IPS-NIHi11 (cell line): Measurements from ENCODE around the gene PAK6.

Experiments
- DNase-seq: peaks from one replicate; pipeline ENCODE4 v3.0.0; 2012; ENCODE audit warnings: mixed read lengths, low spot score

Gene PAK6

DNA sequence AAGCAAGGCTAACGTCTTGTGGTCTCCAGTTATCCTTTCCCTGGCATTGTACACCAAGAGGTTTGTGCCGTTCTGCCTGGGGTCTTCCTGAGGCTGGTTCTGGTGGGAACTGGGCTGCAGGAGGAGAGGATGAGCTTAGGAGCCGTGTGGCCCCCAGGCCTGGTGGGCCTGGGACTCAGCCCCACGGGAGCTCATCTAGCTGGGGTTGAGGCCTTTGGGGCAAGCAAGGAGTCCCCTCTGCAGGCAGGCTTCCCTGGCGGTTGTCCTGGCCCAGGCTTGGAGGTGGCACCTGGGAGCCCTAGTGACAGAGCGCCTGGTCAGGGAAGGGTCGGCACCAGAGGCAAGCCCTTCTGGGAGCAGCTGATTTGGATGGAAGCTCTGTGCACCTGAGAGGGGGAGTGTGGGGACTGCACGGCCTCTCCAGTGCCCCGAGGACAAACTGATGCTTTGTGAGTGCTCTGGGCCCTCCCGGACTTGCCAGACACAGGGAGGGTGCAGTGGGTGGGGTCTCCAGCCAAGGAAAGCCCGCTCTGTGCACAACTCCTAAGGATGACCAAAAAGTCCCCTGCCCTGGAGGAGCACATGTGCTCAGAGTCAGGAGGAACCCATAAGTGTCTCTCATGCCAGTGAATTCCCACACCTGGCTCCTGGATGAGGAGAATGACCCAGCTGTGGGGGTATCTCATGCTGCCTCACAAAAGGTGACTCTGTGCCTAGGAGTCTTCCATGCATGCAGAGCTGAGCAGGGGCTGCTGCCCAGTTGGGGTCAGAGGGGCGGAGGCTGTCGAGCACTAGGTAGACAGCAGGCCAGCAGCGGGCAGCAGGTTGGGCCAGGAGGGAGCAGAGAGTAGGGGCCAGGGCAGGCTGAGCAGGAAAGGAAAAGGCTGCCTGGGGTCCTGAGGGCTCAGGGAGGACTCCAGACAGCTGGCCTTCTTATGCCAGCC lies 2.7 kb downstream of the PAK6 start:
- DNase-seq: no peak

DNA sequence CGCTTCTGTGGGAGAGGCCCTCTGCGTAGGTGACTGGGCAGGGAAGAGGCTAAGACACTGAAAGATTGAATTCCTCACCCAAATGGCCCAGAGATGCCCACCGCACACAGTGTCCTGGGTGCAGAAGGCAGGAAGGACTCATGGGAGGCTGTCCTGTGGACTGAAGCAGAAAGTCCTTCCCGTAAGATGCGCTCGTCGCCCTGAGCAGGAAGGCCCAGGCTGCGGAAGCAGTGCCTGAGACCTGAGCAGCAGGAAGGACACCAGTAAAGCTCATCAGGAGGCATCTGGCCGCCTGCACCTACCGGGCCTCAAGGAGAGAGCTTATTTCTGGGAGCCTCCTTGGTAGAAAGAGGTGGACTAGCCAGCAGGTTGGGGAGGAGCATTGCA lies 3.3 kb downstream of the PAK6 start:
- DNase-seq: no peak

DNA sequence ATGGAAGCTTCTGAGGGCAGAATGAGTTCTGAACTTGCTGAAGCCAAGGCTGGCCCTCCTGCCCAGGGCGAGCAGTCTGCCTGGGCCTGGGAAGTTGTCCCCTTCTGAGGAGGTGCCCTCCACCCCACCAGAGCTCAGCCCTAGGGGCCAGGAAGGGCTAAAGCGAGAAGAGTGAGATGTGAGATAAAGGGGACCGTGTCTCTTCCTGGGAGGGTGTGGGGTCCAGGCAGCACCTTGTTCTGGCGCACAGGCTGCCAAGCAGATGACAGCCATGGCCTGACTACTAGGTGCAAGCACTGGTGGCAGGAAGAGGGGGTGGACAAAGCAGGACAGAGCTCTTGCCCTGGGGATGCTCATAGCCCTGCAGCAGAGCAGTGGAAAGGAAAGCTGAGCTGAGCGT lies 3.7 kb downstream of the PAK6 start:
- DNase-seq: no peak

DNA sequence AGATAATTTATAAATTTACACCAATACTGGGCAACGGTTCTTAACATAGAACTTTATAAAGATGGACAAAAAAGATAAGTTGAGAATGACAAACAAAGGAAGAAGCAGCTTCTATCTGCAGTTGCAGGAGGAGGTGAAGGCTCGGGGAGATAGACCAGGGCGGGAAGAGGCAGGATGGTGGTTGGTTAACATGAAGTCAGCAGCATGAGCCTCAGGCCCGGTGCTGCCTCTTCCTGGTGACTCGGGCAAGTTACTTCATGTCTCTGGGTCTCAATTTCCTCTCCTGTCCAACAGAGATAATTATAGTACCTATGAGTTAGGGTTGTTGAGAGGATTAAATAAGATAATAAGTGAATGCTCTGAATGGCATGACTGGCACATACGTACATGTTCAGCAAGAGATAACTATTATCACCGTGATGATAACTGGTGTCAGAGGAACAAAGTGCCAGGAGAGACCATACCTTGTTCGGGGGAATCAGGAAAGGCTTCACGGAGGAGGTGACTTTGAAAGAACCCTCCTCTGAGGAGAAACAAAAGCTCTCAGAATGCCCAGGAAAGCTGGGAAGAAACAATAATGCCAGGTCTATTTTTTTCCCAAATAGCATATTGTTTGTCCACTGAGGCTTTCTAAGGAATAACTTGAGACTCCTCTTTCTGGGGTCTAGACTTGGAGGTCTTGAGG lies 4.4 kb downstream of the PAK6 start:
- DNase-seq: no peak

GRCh38 chr15:40244961-40245523 lies 6.2 kb downstream of the PAK6 start:
- peak; percentile 57 for DNase-seq

- DNase-seq: no peak
Observed at GRCh38 chr15:40245666-40246450, 7.0 kb downstream of the PAK6 start.

DNA sequence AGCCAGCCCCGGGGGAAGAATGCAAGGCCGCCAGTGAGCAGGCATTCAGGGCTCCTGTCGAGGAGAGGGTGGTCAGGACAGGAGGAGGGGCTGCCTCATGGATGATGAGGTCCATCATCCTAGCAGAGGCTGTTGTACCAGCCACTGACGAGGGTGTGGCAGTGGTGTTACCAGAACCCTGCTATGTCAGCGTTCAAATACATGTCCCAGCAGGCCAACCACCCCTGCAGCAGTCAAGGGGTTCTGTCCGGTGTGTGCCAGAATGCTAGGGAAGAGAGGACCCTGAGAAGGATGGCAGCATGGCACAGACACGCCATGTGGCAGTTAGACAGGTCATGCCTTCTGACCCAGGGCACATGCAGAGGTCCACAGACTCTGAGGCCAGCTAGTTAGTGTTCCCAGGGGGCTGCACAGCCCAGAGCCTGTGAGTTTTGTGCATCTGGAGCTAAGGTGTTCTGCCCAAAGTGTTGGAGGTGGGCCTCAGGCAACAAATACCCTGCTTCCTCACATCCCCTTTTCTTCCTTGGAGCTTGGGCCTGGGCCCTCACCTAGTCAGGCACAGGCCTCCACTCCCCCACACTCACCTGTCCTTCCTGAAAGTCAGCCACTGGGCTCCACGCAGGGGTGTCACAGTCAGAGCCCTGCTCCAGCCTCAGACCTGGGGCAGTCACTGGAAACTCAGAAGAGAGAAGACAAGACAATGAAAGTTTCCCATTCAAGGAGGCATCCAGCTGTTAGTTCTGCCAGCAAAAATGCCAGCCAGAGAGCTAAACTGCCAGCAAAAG lies 7.8 kb downstream of the PAK6 start:
- no peak for DNase-seq

DNA sequence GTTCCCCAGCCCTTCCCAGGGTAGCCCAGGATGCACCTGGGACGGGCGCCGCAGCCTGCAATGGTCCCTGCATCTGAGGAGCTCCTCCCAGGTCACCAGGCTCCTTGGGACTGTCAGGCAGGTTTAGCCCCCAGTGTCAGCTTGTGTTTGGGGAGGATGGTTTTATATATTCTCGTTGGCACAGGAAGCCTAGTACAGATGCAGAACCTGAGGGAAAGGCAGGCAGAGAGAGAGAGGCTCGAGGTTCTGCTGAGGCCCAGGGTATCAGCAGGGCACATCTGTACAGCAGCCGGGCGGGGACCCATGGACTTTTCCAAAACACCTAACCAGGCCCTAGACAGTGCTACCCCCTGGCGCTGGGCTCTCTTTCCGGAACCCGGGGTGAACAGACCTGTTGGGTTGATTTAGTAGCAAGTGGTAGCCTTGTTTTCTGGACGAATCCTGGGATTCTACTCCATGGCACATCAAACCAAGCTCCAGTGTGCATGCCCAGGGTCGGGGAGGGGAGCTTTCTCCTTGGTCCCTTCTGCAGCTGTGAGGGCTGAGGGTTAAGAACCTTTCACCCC lies 8.6 kb downstream of the PAK6 start:
- no peak for DNase-seq

DNA sequence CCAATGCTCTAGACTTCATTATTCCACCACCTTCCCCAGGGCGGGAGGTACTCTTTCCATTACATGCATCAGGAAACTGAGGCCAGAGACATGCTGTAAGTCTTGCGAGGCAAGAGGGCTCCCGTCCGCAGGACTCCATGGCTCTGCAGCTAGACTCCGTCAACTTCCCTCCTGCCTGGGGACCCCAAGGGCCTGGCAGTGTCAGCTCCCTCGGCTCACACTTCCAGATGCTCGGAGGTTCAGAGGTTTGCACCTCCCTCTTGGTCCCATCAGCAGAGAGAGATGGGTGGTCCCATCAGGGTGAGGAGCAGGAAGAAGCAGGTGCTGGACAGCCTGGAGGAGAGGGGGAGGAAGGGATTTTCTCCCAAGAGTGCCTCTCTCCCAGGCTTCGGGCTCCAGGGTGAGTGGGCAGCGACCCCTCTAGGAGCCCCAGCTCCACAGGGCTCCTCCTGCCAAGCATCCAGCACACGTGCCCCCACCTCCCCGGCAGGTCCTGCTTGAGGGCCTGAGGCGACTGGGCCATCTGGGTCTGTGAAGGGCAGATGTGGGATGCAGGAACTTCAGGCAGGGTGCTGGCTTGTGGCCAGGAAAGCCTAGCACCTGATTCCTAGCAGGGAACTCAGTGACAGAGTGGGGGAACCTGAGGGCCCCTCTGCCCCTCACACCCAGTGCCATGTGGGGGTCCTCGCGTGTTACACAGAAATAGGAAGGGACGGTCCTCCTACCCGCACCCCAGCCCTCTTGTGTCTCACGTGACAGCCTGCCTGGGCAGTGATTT lies 9.3 kb downstream of the PAK6 start:
- no peak for DNase-seq

- no peak for DNase-seq
Observed at GRCh38 chr15:40249477-40250303, 10.8 kb downstream of the PAK6 start.

DNA sequence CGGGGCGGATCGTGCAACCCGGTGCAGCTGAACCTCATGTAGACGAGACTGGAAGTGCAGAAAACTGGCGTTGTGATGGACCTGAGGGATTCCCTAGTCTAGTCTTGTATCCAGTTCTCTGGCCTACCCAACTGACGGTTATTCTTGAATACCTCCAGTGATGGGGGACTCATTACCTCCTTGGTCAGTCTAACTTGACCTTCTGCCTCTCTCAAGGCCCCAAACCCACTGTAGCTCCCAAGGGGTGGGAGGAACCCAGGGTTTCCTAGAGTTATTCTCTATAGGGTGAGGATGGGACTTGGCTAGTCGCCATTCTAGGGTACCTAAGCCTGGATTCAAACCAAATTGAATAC lies 11.4 kb downstream of the PAK6 start:
- DNase-seq: no peak

DNA sequence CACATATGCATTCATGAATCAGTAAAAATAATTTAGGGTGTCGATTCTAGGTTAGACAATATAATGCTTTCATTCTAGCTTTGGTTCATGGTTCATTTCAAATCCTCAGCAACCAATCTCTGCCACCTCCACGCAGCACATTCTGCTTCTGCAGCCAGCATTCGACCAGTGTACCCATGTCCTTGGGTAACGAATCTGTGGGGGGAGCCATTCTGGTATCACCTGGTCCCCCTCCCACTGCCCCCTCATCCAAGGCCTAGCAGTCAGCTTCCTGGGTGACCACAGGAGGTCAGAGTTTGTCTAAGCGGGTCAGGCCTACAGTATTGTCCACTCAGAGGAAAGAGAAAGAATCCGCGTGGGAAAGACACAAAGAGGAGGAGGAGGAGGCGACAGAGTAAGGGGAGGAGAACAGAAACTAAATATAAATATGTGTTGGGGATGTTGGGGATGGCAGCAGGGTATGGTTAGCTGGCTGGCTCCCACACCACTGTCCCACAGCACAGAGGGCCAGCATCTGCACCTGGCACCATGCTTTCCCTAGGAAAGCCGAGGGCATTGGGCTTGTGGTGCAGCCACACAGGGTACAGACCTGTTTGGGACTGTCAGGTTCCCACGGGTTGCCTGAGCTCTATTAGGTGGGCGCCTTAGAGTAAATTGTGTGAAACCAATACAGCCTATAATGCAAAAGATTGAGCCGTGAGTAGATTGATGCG lies 12.1 kb downstream of the PAK6 start:
- no peak for DNase-seq

DNA sequence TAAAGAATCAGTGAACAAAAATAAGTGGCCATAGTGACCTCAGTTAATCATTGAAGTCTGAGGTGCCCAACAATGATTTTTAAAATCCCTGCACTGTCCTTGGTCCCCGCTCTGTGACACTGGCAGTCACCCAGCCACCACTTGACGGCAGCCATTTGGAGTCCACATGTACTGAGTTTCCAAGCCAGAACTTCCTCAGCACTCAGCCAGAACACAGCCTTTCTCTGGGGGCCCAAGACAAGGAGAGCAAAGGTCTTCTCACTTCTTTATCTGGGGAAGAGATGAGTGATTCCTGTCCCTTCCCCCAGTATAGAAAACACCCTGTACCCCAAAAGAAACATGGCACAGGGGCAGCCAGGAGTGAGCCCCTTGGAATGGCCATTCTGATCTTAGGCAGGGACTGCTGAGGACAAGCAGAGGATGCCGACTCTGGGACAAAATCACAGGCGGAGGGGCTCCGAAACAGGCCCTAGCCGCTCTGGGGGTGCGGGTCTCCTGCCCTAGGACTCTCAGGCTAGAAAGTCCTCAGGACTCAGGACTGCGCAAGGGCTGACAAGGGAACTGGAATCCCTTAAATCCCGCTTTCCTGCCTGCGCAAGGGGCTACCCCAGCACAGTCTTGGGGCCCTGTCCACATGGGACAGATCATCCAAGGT lies 12.8 kb downstream of the PAK6 start:
- DNase-seq: no peak

- no peak for DNase-seq
Observed at GRCh38 chr15:40252141-40252437, 13.2 kb downstream of the PAK6 start.

GRCh38 chr15:40252438-40253166 lies 13.7 kb downstream of the PAK6 start:
- peak; percentile 75 for DNase-seq

- no peak for DNase-seq
Observed at GRCh38 chr15:40253167-40253790, 14.4 kb downstream of the PAK6 start.

GRCh38 chr15:40254452-40254851 lies 15.6 kb downstream of the PAK6 start:
- DNase-seq: no peak
